Measurements from ENCODE around the gene PDGFRB. TPM values are rescaled to one million over a fixed set of nuclear protein-coding genes. Genes with fewer than 3 reads are reported as not detected.

PDGFRB gene
- total and polyA plus RNA-seq, 2 of the 8 experiments (the other 6 are each of a cell fraction or from before 2014, with no cell fraction given): 4.2 to 13.7 TPM

- TF ChIP-seq CHD7 (IDR thresholded peaks at IDR 0.05; ENCODE audit: insufficient replicate concordance, low read length) (no peak), ASH2L (IDR thresholded peaks at IDR 0.05; ENCODE audit: low read length) (no peak), NRF1 (IDR thresholded peaks at IDR 0.05; ENCODE audit: low read depth, low read length) (no peak), CREB1 (IDR thresholded peaks at IDR 0.05) (no peak), SUZ12 (IDR thresholded peaks at IDR 0.05; ENCODE audit: low read length) (no peak), RXRA (IDR thresholded peaks at IDR 0.05; ENCODE audit: insufficient read depth, low read depth, low read length) (no peak)
Observed at GRCh38 chr5:150120062-150120441, 35.6 kb downstream of the PDGFRB start (continued).

All from H1 (cell line).